T-helper 1 cell (primary cell): ENCODE data around the gene SAA2.
"Not testable (repeated sequence)": the region's sequence is repeated elsewhere in the genome, so short reads cannot be mapped to it uniquely, and the experiment has no call there.

ENCODE experiments used
- DNase-seq, 5 donors: peaks; one replicate each; pipeline ENCODE4 v3.0.0-alpha.2; 2012 to 2020
- total RNA-seq, 4 donors: gene quantifications; one replicate each; lab custom pipeline; 2026; lab: John Stamatoyannopoulos, UW

The SAA2 gene
- 0 to 0.30 (median 0.14) reads per million in 4 donors for total RNA-seq

- DNase-seq = no peak
These were observed at the start of gene SAA2 for GRCh38 chr11:18248561-18248960. Gene SAA2 (minus strand): TSS chr11:18248668. CDS start chr11:18248011, 657 bp downstream.

DNA sequence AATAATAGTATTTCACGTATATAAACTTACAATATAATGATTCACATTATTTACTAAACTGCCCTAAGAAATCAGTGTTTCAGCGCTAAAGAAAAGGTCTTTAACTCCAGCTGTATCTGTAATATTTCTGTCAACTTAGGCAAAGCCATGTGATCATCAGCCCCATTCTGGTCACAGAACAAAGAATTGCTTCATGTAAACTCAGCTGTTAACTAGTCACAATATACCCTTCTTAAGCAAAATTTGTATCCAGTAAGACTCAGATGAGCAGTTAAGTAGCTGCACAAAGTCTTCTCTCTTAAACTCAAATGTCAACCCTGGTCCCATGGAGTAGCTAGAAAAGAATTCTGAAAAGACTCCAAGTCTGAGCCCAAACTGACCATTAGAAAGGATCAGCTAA lies 46.8 kb upstream of the SAA2 start:
- no peak for DNase-seq

DNA sequence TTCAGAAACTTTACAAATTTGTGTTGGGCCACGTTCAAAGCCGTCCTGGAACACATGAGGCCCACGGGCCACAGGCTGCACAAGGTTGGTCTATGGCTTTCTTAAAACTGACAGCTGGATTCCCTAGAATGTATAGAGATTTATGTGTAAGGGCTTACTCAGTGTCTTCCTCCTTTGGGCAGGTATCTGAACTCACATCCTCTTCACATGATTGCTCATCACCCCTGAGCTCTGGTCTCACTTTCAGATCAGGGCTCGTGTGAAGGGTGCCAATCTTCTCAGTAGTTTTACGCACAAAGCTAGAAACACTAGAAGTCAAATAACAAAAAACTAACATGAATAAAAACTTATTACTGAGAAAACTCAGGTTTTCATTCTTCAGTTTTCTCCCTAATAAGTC lies 46.4 kb upstream of the SAA2 start:
- peak in 1 of 5 donors; percentile 57 for DNase-seq

DNA sequence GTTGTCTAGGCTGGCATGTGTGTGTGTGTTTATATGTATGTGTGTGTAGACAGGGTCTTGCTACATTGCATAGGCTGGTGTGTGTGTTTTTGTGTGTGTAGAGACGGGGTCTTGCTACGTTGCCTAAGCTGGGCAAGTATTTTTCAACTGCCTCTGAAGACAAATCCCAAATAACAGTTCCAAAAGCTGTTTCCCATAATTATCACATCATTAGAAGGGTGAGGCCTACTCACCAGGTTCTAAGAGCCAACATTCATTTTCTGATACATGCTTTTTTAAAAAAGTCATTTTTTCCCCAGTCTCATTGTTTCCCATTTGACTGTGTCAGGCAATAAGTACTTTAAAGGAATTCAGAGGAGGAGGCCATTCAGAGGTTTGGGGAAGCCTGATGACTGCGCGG lies 40.4 kb upstream of the SAA2 start:
- no peak for DNase-seq

DNA sequence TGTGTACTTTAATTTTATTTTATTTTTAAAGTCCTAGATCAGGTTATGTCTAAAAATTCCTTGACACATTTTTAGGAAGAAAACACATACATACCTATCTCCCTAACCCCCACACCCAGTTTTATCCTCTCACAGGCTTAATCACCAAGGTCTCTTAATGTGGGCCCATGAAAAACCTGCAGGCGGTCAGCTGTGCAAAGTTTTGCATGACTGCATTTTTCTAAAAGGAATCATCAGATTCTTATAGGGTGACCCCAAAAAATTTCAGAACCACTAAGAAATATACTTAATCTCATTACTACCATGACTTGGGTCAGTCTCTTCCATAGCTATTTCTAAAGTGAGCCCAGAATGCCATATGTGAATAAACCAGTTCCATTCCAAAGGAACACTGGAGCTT lies 37.4 kb upstream of the SAA2 start:
- no peak for DNase-seq

DNA sequence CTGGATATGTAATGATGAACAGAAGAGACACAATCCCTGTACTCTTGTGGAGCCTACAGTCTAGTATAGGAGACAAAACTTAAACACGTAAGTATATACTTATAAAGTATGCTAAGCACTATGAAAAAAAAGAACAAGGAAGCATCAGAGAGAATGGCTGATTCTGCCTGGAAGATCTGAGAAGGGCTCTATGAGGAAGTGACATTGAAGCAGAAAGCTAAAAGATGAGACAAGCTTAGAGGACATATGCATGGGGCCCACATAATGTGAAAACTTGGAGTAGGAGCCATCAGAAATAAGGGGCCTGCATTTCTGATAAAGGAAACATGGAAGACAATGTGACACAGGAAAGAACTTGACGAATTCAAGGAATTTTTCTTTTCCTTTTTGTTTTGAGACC lies 34.2 kb upstream of the SAA2 start:
- no peak for DNase-seq

GRCh38 chr11:18280438-18281045 lies 32.1 kb upstream of the SAA2 start:
- peak in 1 of 5 donors; percentile 53 for DNase-seq

DNA sequence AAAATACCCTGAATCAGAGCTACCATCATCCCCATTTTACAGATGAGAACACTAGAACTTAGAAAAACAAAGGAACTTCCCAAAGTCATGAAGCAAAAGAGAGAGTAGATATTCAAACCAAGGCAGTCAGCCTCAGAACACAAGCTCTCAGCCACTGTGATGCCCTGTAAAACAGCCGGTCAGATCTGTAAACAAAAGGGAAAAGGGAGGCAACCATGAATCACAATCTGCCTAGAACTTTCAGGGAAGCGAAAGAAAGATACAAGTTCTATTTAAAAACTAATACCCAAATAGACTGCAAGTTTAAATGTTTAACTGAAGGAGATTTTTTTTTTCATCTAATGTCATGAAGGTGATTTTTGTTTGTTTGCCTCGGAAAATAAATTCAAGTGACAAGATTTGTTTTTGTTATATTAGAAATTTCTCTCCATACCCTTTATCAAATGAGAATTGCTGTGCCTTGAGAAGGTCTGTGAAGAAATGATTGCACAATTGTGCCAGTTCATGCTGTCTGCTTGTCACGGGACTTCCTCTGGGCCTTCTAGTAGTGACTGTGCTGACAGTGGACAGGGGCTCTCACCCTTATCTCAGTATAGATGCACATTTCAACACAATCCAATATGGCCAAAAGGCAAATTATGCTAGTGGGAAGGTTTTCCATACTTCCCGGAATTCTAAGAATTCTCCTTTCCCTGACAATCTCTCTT lies 29.2 kb upstream of the SAA2 start:
- no peak for DNase-seq

GRCh38 chr11:18271206-18271605 lies 22.7 kb upstream of the SAA2 start:
- no peak for DNase-seq

- DNase-seq = no peak
These were observed 21.6 kb upstream of the SAA2 start for GRCh38 chr11:18270102-18270501.

DNA sequence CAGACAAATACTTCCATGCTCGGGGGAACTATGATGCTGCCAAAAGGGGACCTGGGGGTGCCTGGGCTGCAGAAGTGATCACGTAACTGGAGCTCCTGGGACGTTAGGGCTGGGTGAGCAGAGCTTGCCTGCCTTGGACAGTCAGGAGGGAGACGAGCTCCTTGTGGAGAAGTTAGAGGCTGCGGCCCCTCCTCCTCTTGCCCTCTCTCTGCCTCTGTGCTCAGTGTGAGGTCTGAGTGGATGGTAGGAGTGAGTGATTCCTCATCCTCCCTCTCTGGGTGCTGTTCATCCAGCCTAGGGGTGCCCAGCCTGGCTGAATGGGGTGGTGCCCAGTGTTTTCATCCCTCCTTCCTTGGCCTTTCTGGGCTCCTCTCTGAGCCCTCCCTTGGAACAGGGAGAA lies 20.8 kb upstream of the SAA2 start:
- DNase-seq = not testable (repeated sequence)

- DNase-seq = not testable (repeated sequence)
These were observed 19.1 kb upstream of the SAA2 start for GRCh38 chr11:18267335-18268133.

- DNase-seq = no peak
These were observed 17.5 kb upstream of the SAA2 start, which contains the start of gene SAA1 for GRCh38 chr11:18265949-18266348. Gene SAA1 (plus strand): TSS chr11:18266264. CDS start chr11:18266888, 624 bp downstream.

- no peak for DNase-seq
These were observed 16.4 kb upstream of the SAA2 start for GRCh38 chr11:18264677-18265555.

- DNase-seq = peak in 1 of 5 donors; percentile 17
These were observed 15.6 kb upstream of the SAA2 start for GRCh38 chr11:18264035-18264434.

GRCh38 chr11:18262681-18263350 lies 14.3 kb upstream of the SAA2 start:
- not testable (repeated sequence) for DNase-seq

DNA sequence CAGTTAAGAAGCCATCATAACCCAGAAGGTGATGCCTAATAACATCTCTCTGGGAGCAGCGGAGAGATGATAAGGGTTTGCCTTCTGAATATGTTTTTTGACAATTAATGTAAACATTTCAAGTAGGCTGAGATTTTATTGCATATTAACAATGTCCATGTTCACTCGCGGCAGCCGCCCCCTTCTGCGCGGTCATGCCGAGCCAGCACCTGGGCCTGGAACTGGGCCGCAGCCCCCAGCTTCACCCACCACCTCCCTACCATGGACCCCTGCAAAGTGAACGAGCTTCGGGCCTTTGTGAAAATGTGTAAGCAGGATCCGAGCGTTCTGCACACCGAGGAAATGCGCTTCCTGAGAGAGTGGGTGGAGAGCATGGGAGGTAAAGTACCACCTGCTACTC lies 13.3 kb upstream of the SAA2 start:
- DNase-seq = no peak

GRCh38 chr11:18259259-18259658 lies 10.8 kb upstream of the SAA2 start:
- DNase-seq = no peak

GRCh38 chr11:18254781-18255361 lies 6.4 kb upstream of the SAA2 start:
- DNase-seq = no peak

- no peak for DNase-seq
These were observed 5.4 kb upstream of the SAA2 start for GRCh38 chr11:18253778-18254338.

DNA sequence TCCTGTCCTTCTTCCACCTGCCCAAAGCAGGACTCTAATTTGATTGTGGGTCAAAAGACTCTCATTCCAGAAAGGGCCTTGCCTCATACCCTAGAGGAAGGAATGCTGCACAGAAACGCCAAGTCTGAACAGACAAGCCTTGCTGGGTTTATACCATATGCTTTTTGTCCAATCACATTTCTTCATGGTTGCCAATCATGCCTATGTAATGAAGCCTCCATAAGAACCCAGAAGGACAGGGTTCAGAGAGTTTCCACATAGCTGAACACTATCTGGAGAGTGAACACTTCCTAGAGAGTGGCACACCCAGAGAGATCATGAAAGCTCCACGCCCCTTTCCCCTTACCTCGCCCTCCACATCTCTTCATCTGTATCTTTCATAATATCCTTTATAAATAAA lies 4.8 kb upstream of the SAA2 start:
- DNase-seq = no peak
